SH-SY5Y (cell line): ENCODE results near the gene HCRTR1.

ENCODE experiments used
- GATA2 ChIP-seq: IDR thresholded peaks from 2 replicates; pipeline ENCODE4 v1.6.1; 2011; ENCODE audit warnings: mild to moderate bottlenecking, low read depth, low read length
- GATA3 ChIP-seq: IDR thresholded peaks from 2 replicates; pipeline ENCODE4 v1.6.1; 2011; ENCODE audit warnings: low read depth, mild to moderate bottlenecking, low read length, moderate library complexity

DNA sequence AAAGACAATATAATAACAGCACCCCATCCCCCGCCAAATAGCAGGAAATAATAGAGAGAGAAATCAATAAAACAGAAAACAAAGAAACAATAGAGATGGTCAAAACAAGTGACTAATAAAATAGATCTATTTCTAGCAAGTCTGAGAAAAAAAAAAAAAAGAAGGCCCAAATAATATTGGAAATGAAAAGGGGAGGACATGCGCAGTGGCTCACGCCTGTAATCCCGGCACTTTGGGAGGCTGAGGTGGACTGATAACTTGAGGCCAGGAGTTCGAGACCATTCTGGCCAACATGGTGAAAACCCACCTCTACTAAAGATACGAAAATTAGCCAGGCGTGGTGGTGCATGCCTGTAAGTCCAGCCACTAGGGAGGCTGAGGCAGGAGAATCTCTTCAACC lies 18.5 kb upstream of the HCRTR1 start:
- no peak for TF ChIP-seq GATA2
- TF ChIP-seq GATA3 = no peak
